MCF 10A (cell line): ENCODE results near the gene ARRDC1. TPM values are rescaled to one million over a fixed set of nuclear protein-coding genes. Genes with fewer than 3 reads are reported as not detected.

Experiments
- BruUV-seq: library from RNA; stranded (reverse); fragments of 400-500 nt; replicated peaks from 2 replicates; lab custom pipeline; 2021; lab: Mats Ljungman, UMichigan
- CTCF ChIA-PET: fragments of 300-600 bp; sonication (Branson Sonifier 250); formaldehyde crosslinking; extraction: SDS; loops from one replicate; lab custom pipeline; 2021; ENCODE audit warnings: antibody characterized with exemption, inconsistent platforms; lab: Yijun Ruan, JAX
- POLR2A ChIA-PET: fragments of 300-600, 350-650 bp; sonication (Branson Sonifier 250); formaldehyde crosslinking; extraction: SDS; loops from one replicate; lab custom pipeline; 2020; ENCODE audit warnings: antibody characterized with exemption, inconsistent platforms; lab: Yijun Ruan, JAX
- DNase-seq: peaks from one replicate; pipeline ENCODE4 v3.0.0-alpha.2; 2018; ENCODE audit not compliant: unreplicated experiment
- H3K27ac Mint-ChIP-seq: one replicate; pipeline ENCODE4 v1.8.0; 2022; ENCODE audit warnings: mild to moderate bottlenecking, low read depth, mixed read lengths; ENCODE audit not compliant: unreplicated experiment
- H3K27me3 Mint-ChIP-seq: one replicate; pipeline ENCODE4 v1.8.0; 2022; ENCODE audit warnings: mixed read lengths; ENCODE audit not compliant: insufficient read depth, unreplicated experiment
- H3K36me3 Mint-ChIP-seq: one replicate; pipeline ENCODE4 v1.8.0; 2022; ENCODE audit warnings: mild to moderate bottlenecking, moderate library complexity, mixed read lengths; ENCODE audit not compliant: insufficient read depth, unreplicated experiment
- H3K4me1 Mint-ChIP-seq: one replicate; pipeline ENCODE4 v1.8.0; 2022; ENCODE audit warnings: mixed read lengths; ENCODE audit not compliant: insufficient read depth, unreplicated experiment
- H3K4me3 Mint-ChIP-seq: one replicate; pipeline ENCODE4 v1.8.0; 2022; ENCODE audit warnings: mild to moderate bottlenecking, moderate library complexity, mixed read lengths; ENCODE audit not compliant: unreplicated experiment
- H3K9me3 Mint-ChIP-seq: one replicate; pipeline ENCODE4 v1.8.0; 2022; ENCODE audit warnings: mixed read lengths; ENCODE audit not compliant: unreplicated experiment
- intact Hi-C: fragments of 100-400 bp; cut with micrococcal nuclease; formaldehyde crosslinking; loops from 2 replicates; pipeline ENCODE4 v1.14.1; 2022
- total RNA-seq: library from RNA; stranded (reverse); gene quantifications from 2 replicates; pipeline ENCODE4 v1.2.3, GENCODE V29; 2022
- TF ChIP-seq, protein P1 (sequence below): fragments of 200-600 bp; IDR thresholded peaks from one replicate; pipeline ENCODE4 v1.8.0; 2022; ENCODE audit warnings: antibody characterized with exemption, mild to moderate bottlenecking; ENCODE audit not compliant: unreplicated experiment

ARRDC1 gene
- total RNA-seq, 1 experiment from 2014 or later = 125 TPM

DNA sequence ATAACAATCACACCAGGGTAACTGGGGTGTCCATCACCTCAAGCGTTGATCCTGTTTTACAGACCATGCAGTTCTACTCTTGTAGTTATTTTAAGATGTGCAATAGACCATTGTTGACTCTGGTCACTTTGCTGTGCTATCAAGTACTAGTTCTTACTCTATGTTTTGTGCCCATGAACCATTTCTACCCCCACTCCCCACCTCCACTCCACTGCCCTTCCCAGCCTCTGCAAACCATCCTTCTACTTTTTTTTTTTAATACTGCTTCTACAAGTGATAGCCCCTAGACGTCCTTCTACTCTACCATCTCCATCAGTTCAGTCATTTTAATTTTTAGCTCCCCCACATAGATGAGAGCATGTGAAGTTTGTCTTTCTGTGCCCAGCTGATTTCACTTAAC is 52.1 kb downstream of the ARRDC1 start:
- no peaks in the 10 kb centered on the region for H3K4me1 Mint-ChIP-seq
- CTCF ChIA-PET = interaction anchor here (1.4 kb wide), 1 partner anchor 16 kb away, joined by 7 read pairs; no protein-coding TSS in a partner anchor
- no peak overlapping the region for H3K27ac Mint-ChIP-seq
- BruUV-seq = no TSS peak
- intact Hi-C loops = no loop called here
- no peaks in the 10 kb centered on the region for H3K9me3 Mint-ChIP-seq
- DNase-seq = no peak
- H3K4me3 Mint-ChIP-seq = no peak overlapping the region
- TF ChIP-seq, protein P1, sequence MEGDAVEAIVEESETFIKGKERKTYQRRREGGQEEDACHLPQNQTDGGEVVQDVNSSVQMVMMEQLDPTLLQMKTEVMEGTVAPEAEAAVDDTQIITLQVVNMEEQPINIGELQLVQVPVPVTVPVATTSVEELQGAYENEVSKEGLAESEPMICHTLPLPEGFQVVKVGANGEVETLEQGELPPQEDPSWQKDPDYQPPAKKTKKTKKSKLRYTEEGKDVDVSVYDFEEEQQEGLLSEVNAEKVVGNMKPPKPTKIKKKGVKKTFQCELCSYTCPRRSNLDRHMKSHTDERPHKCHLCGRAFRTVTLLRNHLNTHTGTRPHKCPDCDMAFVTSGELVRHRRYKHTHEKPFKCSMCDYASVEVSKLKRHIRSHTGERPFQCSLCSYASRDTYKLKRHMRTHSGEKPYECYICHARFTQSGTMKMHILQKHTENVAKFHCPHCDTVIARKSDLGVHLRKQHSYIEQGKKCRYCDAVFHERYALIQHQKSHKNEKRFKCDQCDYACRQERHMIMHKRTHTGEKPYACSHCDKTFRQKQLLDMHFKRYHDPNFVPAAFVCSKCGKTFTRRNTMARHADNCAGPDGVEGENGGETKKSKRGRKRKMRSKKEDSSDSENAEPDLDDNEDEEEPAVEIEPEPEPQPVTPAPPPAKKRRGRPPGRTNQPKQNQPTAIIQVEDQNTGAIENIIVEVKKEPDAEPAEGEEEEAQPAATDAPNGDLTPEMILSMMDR = no peak
- POLR2A ChIA-PET = no interaction called here
- peaks cover 23% of the 10 kb centered on the region for H3K36me3 Mint-ChIP-seq
- H3K27me3 Mint-ChIP-seq = no peaks in the 10 kb centered on the region

DNA sequence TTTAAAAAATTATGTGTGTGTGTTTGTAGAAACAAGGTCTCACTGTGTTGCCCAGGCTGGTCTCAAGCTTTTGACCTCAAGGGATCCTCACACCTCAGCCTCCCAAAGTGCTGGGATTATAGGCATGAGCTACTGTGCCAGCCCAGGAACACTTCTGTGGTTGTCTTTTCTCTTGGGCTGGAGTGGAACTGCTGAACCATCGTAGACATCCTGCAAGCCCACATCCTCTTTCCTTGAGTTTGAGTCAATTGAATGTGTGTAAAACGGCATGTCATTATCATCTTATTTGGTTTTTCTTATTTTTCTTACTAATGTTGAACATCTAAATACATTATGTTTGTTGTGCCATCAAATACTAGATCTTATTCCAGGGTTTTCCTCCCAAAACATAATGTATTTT is 53.3 kb downstream of the ARRDC1 start:
- Mint-ChIP-seq H3K9me3 (no peaks in the 10 kb centered on the region), H3K27ac (no peak overlapping the region), H3K27me3 (no peaks in the 10 kb centered on the region), H3K4me1 (peaks cover 6% of the 10 kb centered on the region), H3K4me3 (no peak overlapping the region), H3K36me3 (peaks cover 19% of the 10 kb centered on the region)
- BruUV-seq = no TSS peak
- DNase-seq = no peak
- TF ChIP-seq, protein P1 = no peak
- CTCF ChIA-PET = interaction anchor here (1.4 kb wide), 1 partner anchor 15 kb away, joined by 7 read pairs; no protein-coding TSS in a partner anchor
- POLR2A ChIA-PET = no interaction called here
- intact Hi-C loops = no loop called here

DNA sequence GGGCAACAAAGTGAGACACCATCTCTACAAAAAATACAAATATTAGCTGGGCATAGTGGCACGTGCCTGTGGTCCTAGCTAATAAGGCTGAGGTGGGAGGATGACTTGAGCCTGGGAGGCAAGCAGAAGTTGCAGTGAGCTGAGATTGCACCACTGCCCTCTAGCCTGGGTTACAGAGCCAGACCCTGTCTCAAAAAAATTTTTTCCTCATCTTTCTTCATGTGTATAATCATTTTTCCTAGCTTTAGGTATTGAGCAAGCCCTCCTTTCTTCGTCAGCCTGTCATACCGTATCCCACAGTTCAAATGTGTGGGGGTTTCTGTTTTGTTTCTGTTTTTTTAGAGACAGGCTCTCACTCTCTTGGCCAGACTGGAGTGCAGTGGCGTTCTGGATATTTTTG is 54.7 kb downstream of the ARRDC1 start:
- Mint-ChIP-seq H3K9me3 (no peaks in the 10 kb centered on the region), H3K27me3 (no peaks in the 10 kb centered on the region), H3K36me3 (peaks cover 29% of the 10 kb centered on the region), H3K4me3 (no peak overlapping the region), H3K4me1 (peaks cover 6% of the 10 kb centered on the region), H3K27ac (no peak overlapping the region)
- CTCF ChIA-PET = no interaction called here
- BruUV-seq = no TSS peak
- POLR2A ChIA-PET = no interaction called here
- intact Hi-C loops = no loop called here
- DNase-seq = no peak
- TF ChIP-seq, protein P1 = no peak

DNA sequence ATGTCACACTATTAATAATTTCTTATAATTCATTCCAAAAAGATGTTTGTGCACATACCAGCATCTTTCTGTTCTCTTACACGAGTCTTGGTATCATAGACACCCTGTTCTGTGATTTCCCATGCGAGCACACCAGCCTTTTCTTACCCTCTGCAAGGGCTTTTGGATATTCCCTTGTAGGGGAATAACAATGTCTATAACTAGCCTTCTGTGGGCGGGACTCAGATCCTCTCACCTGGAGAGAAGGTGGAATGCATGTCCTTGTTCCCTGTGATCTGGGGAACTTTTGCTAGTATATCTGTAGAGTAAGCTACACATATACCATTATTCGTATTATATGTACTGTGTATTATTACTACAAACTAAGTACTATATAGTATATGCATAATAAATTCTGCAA is 58.1 kb downstream of the ARRDC1 start:
- no TSS peak for BruUV-seq
- Mint-ChIP-seq H3K4me1 (peaks cover 13% of the 10 kb centered on the region), H3K27ac (peak overlapping the region; percentile 49), H3K36me3 (peaks cover 44% of the 10 kb centered on the region), H3K4me3 (no peak overlapping the region), H3K27me3 (no peaks in the 10 kb centered on the region), H3K9me3 (no peaks in the 10 kb centered on the region)
- no peak for DNase-seq
- POLR2A ChIA-PET = interaction anchor here (0.6 kb wide), 1 partner anchor 15 kb away, joined by 4 read pairs; no protein-coding TSS in a partner anchor
- TF ChIP-seq, protein P1 = no peak
- intact Hi-C loops = no loop called here
- CTCF ChIA-PET = interaction anchor here (0.6 to 1.3 kb wide), 3 partner anchors 8 to 12 kb away, joined by 3 to 5 read pairs (median 3); no protein-coding TSS in a partner anchor
